Motor neuron (in vitro differentiated cells): ENCODE data around the gene LMLN. TPM values are rescaled to one million over a fixed set of nuclear protein-coding genes. Genes with fewer than 3 reads are reported as not detected.
"Not testable (repeated sequence)": the region's sequence is repeated elsewhere in the genome, so short reads cannot be mapped to it uniquely, and the experiment has no call there.

Experiments used
- ATAC-seq, 8 experiments: fragments of 200-7000 bp; cut with Tn5 transposase; replicated peaks in 6 of 8; 2 replicates each; pipeline ENCODE4 v1.8.0; 2021; ENCODE audit warnings: mild to moderate bottlenecking in 8 of 8, moderate library complexity in 8 of 8
- H3K27ac ChIP-seq, 2 donors: fragments of 250-450 bp; sonication (Bioruptor Pico); 2 replicates each; pipeline ENCODE4 v1.9.0; 2021; ENCODE audit warnings: antibody characterized with exemption in 2 of 2, mild to moderate bottlenecking in 2 of 2, moderate library complexity in 1 of 2
- H3K4me1 ChIP-seq, 2 donors: fragments of 250-450 bp; sonication (Bioruptor Pico); replicated peaks in 1 of 2; 2 replicates each; pipeline ENCODE4 v1.6.1; 2021; ENCODE audit warnings: antibody characterized with exemption in 2 of 2, mild to moderate bottlenecking in 2 of 2, moderate library complexity in 1 of 2
- H3K4me3 ChIP-seq, 5 donors: fragments of 250-450 bp; sonication (Bioruptor Pico); 2 replicates each; pipeline ENCODE4 v1.9.0; 2021; ENCODE audit warnings: antibody characterized with exemption in 5 of 5, mild to moderate bottlenecking in 5 of 5, moderate library complexity in 4 of 5
- WGBS, 10 experiments: fragments of 450-650 bp; shearing (Covaris generic); methylation state at CpG; one replicate each; pipeline ENCODE4 v1.0.0; 2022; 5-methylcytosine and 5-hydroxymethylcytosine counted together
- in situ Hi-C, 9 experiments: fragments of 400-800 bp; cut with MboI; loops; one replicate each; pipeline ENCODE4 v1.15.0; 2021; ENCODE audit warnings: low sequenced_read_pairs in 9 of 9, low pct_unique_long_range_greater_than_20kb in 2 of 9; ENCODE audit not compliant: unreplicated experiment in 9 of 9
- total RNA-seq, 8 experiments: library from RNA; unstranded; fragments of 300-600 nt; gene quantifications; 2 replicates each; pipeline versions ENCODE4 v1.2.3 to v1.2.4, GENCODE V29; 2022

LMLN gene
- total RNA-seq, 8 experiments from 2014 or later: 3.9 to 10.6 (median 4.4) TPM

DNA sequence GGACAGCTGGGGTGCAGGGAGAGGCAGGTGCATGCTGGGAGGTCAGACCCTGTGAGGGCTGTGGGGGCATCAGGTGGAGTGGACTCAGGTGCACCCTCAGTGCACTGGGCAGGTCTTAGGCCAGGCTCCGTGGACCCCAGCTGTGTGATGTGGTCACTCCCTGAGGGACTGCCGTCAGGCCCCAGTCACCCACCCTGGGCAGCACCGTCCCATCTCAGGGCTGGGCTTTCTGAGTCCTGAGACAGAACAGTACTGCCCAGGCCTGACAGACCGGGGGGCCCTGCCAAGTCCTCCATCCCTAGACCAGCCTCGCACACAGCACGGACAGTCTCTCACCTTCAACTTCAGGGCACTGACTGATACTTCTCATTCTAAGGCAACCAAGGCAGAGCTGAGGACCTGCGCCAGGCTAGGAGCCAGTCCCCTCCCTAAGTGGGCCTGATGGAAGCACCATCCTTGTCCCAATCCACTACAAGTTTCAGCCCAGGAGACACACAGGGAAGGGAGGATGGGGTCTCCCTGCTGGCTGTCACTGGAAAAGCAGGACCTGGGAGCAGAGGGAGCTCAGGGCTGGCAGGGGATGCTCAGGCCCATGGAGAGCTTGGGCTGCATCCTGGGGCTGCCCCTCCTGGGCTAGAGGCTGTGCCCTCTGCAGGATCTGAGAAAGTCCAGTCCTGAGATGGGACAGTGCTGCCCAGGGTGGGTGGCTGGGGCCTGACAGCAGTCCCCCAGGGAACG is 86.3 kb downstream of the LMLN start:
- H3K27ac ChIP-seq: no peak overlapping the region
- in situ Hi-C loops: no loop called here
- no peak overlapping the region for H3K4me3 ChIP-seq
- H3K4me1 ChIP-seq: no peaks in the 10 kb centered on the region
- ATAC-seq: no peak
- WGBS, 10 experiments: 40 to 67% methylated on average over 1 of the region's 8 CpGs; no CpG with 5 or more reads in 8 of the 10 experiments

DNA sequence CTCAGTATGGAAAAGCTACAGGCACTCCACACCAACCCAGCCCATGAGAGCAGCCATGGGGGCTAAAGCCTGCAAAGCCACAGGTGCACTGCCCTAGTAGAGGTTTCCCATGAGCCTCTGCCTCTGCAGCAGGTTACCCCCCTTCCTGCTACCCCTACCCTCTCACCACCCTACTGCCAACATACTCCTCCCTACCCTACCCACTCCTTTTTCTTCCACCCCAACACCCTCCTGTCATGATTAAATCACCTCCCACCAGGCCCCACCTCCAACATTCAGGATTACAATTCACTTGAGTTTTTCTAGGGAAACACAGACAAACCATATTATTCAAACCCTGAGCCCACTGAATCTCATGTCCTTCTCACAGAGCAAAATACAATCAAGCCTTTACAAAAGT is 88.4 kb downstream of the LMLN start:
- H3K27ac ChIP-seq: no peak overlapping the region
- ATAC-seq: no peak
- H3K4me1 ChIP-seq: no peaks in the 10 kb centered on the region
- no peak overlapping the region for H3K4me3 ChIP-seq
- in situ Hi-C loops: no loop called here

DNA sequence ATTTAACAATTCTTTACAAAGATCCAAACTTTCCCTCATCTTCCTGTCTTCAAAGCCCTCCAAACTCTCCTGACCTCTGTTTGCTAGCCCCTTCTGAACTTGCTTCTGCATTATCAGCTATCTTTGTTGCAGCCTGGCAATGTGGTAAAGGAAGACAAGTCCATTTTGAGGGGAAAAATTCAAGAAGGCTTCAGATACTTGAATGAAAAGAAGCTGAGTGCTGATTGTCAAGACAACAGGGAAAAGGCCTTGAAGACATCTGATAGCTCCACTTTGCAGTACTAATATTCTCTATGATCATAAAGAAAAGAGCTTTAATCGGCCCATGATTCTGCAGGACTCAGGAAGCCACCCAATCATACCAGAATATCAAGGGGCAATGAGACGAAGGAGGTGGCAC is 91.8 kb downstream of the LMLN start:
- in situ Hi-C loops: no loop called here
- 7 to 100% (median 61%) methylated on average over 1 to 2 of the region's 2 CpGs for WGBS, 10 experiments
- Histone ChIP-seq H3K4me1 (no peaks in the 10 kb centered on the region), H3K27ac (no peak overlapping the region), H3K4me3 (no peak overlapping the region)
- ATAC-seq: no peak

DNA sequence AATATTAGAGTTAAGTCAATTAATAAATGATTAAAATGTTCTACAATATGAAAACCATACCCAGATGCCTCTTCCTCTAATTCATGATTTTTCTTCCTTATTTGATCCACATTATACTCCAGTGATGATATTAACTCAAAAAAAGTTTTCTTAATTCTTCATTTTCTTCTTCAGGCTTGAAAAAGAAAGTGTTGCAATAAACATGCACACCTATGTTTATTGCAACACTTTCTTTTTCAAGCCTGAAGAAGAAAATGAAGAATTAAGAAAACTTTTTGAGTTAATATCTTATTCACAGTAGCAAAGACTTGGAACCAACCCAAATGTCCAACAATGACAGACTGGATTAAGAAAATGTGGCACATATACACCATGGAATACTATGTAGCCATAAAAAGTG is 93.4 kb downstream of the LMLN start:
- in situ Hi-C loops, H3K27ac ChIP-seq, H3K4me1 ChIP-seq, H3K4me3 ChIP-seq, ATAC-seq: not testable (repeated sequence)

DNA sequence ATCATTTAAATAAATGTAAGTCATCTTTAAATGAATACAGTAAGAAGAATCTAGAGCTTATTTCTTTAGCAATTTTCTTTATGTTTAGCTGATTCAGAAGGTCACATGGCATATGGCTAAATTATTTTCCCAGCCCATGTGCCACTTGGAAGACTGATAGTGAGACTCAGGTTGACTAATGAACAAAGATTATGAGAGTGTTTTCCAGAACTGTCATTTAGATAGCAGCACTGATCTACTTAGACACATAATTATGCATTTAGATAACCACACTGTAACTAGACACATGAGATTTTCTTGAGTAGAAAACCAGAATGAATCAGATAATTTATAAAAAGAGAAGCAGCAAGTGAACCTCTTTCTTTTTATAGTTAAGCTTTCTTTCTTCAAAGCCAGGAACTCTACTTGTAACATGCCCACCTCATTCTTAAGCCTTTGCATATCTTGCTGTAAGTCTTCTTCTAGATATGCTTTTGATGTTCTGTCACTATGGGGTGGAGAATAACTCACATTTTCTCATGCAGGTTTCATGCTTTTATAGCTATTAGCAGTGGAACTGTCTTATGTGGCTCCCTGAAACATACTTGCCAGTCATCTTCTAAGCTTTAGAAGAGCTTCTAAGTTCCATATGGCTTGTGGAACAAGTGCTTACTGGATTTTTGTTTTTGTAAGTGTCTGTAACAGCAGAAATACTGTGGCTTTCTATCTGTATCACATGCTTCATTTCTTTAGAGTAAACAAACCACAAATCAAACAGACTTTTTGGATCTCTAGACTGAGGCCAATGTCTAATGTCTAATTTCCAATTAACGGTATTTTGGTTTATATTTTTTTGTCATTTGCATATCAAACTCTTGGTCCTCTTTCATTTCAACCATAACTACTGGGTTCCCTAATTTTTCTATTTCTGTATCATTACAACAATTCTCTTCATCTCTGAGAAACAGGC is 101.4 kb downstream of the LMLN start:
- Histone ChIP-seq H3K4me3 (no peak overlapping the region), H3K4me1 (no peaks in the 10 kb centered on the region), H3K27ac (no peak overlapping the region)
- 11 to 100% (median 67%) methylated on average over 1 of the region's 1 CpG; no CpG with 5 or more reads in 2 of the 10 experiments for WGBS, 10 experiments
- in situ Hi-C loops: no loop called here
- no peak for ATAC-seq

DNA sequence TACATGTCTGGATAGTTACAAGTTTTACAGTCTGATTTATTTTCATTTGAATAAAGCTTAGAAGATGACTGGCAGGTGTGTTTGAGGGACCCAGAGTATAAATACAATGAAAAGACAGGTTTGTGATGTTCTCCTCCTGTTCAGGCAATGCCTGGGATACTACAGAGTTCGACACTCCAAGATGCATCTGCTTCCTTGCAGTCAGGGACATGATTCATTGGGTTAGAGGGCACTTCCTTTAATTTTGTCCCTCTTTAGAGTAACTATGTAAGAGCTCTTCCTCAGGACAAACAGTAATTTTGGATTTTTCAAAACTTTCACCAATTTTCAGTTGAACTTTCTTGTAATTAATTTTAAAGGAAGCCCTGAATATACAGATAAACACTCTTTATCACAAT is 102.0 kb downstream of the LMLN start:
- WGBS, 10 experiments: 0 to 100% (median 71%) methylated on average over 1 of the region's 1 CpG; no CpG with 5 or more reads in 2 of the 10 experiments
- no peaks in the 10 kb centered on the region for H3K4me1 ChIP-seq
- H3K27ac ChIP-seq: no peak overlapping the region
- no peak for ATAC-seq
- no peak overlapping the region for H3K4me3 ChIP-seq
- in situ Hi-C loops: no loop called here

DNA sequence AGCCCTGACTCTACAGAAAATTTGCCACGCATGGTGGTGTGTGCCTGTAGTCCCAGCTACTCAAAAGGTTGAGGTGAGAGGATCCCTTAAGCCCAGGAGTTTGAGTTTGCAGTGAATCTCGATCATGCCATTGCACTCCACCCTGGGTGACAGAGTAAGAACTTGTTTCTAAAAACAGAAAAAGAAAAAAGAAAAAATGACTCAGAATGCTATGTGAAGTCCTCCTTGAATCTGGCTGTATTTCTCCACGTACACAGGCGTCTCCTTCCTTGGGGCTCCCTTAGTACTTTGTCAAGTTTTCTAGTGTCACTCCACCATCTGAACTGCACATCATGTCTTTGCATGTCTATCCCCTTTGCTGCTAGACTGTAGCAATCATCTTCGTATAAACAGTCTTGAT is 104.4 kb downstream of the LMLN start:
- no peak overlapping the region for H3K4me3 ChIP-seq
- no peak for ATAC-seq
- no peaks in the 10 kb centered on the region for H3K4me1 ChIP-seq
- WGBS, 10 experiments: 20 to 95% (median 79%) methylated on average over 1 to 5 of the region's 5 CpGs; no CpG with 5 or more reads in 2 of the 10 experiments
- in situ Hi-C loops: no loop called here
- H3K27ac ChIP-seq: no peak overlapping the region

DNA sequence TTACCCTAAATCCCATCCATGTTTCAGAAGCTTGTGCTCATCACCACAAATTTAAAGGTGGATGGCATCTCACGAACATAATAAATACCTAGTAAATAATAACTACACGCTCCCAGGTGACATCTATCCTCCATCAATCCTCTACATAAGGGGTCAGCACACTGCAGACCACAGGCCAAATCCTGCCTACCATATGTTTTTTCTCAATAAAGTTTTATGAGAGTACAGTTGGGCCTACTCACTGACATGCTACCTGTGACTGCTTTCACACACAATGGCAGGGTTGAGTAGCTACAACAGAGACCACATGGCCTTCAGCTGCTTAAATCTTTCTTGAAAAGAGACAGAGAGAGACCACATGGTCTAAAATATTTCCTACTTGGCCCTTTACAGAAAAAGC is 105.9 kb downstream of the LMLN start:
- no peak for ATAC-seq
- in situ Hi-C loops: no loop called here
- H3K4me1 ChIP-seq: no peaks in the 10 kb centered on the region
- 80 to 100% (median 87%) methylated on average over 1 to 2 of the region's 2 CpGs; no CpG with 5 or more reads in 4 of the 10 experiments for WGBS, 10 experiments
- H3K4me3 ChIP-seq: no peak overlapping the region
- H3K27ac ChIP-seq: no peak overlapping the region

DNA sequence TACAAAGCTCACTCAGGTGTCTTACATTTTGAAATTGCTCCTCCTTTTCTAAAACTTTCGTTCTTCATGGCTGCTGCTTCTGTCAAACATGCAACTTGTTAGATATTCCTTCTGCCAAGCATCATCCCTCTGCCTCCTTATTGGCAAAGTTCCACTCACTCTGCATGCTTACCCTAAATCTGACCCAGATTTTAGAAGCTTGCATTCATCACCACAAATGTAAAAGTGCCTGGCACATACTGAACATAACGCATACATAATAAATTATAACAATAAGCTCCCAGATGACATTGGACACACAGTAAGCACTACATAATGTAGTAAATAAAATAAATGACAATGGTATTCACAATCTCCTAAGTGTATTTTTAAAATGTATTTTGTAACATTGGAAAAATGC is 107.4 kb downstream of the LMLN start:
- in situ Hi-C loops: no loop called here
- Histone ChIP-seq H3K27ac (no peak overlapping the region), H3K4me3 (no peak overlapping the region), H3K4me1 (peaks cover 0 to 4% of the 10 kb centered on the region in 2 donors)
- WGBS, 10 experiments: 0 to 100% (median 50%) methylated on average over 1 to 2 of the region's 2 CpGs; no CpG with 5 or more reads in 2 of the 10 experiments
- ATAC-seq: no peak

DNA sequence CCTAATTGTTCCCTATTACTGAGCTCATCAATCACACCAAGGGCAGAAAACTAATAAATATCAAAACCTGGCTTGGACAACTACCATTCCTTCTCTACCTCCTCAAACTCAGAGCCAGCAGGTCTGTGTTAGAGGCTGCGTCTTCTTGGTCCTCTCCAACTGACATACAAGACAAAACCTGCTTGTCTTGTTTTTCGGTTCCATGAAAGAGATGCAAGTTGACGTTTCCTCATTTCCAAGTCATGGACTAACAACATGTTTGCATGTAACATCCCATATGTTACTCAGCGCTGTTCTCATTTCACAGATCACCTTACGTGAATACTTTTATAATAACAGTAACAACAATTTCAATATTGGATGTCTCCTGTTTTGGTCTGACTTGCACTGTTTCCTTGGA is 110.9 kb downstream of the LMLN start:
- no peak for ATAC-seq
- WGBS, 10 experiments: 55 to 100% (median 98%) methylated on average over 1 to 4 of the region's 5 CpGs; no CpG with 5 or more reads in 1 of the 10 experiments
- Histone ChIP-seq H3K4me3 (no peak overlapping the region), H3K27ac (no peak overlapping the region), H3K4me1 (peaks cover 0 to 4% of the 10 kb centered on the region in 2 donors)
- in situ Hi-C loops: no loop called here

DNA sequence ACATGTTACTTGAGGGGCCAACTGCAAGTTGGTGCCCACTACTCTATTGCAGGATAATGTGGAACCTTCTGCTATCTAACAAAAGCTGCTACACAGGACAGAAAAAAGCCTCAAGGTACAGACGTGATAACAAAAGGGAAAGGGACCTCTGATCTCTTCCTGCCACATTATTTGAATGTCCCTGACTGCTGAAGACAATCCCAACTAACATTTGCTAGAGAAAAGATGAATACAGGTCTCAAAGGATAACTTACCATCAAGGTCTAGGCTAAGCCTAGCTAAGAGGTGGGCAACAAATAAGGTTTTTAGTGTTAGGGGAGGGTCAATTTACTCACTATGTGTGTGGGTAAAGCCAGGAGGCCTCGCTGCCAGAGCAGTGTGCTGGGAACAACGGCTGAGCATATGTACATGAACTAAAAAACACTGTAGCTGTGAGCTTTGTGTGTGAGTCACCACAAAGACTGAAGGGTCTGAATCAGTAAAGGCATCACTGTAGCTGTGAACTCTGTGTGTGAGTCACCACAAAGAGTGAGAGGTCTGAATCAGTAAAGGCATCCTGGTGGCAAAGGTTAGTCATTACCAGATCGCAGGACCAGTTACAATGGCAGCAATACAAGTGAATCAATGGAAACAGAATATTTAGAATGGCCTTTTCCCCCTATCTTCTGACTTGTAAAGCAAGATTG is 111.7 kb downstream of the LMLN start:
- 10 to 40% (median 21%) methylated on average over 1 to 3 of the region's 4 CpGs; no CpG with 5 or more reads in 4 of the 10 experiments for WGBS, 10 experiments
- Histone ChIP-seq H3K4me1 (peaks cover 0 to 4% of the 10 kb centered on the region in 2 donors), H3K27ac (no peak overlapping the region), H3K4me3 (no peak overlapping the region)
- in situ Hi-C loops: no loop called here
- peak; percentile 88 to 100 (median 100) for ATAC-seq

DNA sequence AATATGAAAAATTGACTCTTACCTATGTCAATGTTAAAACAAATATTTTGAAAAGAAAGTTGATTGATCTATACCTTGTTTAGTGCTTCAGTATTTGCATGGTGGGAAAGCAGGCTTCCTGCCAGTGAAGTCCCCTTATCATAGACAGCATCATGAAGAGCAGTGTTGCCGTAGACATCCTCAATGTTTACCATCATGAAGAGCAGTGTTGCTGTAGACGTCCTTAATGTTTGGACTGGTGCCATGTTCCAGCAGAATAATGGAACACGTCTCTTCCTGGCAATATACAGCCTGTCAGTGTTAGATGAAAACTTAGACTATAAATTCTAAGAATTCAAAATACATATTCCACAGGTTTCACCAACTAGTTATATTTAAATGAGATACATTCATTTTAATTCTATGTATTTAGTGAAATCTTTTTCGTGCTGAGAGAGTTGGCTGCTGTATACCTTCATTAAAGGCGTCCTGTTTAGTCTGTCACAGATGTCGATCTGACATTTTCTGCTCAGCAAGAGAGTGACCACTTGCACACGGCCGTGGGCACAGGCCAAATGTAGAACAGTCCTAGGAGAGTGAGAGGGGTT is 116.8 kb downstream of the LMLN start:
- no peak for ATAC-seq

More for the DNA sequence above, 116.8 kb downstream of the LMLN start:
- peaks cover 0 to under 1% of the 10 kb centered on the region in 2 donors for H3K4me1 ChIP-seq
- no peak overlapping the region for H3K4me3 ChIP-seq
- in situ Hi-C loops: no loop called here
- 30 to 76% (median 67%) methylated on average over 2 to 8 of the region's 8 CpGs; no CpG with 5 or more reads in 1 of the 10 experiments for WGBS, 10 experiments
- H3K27ac ChIP-seq: no peak overlapping the region
